ENCODE data around the gene SSBP4. TPM values are rescaled to one million over a fixed set of nuclear protein-coding genes. Genes with fewer than 3 reads are reported as not detected.

SSBP4 gene
- total RNA-seq, 6 donors from 2014 or later = 52.0 to 157 (median 84.1) TPM

DNA sequence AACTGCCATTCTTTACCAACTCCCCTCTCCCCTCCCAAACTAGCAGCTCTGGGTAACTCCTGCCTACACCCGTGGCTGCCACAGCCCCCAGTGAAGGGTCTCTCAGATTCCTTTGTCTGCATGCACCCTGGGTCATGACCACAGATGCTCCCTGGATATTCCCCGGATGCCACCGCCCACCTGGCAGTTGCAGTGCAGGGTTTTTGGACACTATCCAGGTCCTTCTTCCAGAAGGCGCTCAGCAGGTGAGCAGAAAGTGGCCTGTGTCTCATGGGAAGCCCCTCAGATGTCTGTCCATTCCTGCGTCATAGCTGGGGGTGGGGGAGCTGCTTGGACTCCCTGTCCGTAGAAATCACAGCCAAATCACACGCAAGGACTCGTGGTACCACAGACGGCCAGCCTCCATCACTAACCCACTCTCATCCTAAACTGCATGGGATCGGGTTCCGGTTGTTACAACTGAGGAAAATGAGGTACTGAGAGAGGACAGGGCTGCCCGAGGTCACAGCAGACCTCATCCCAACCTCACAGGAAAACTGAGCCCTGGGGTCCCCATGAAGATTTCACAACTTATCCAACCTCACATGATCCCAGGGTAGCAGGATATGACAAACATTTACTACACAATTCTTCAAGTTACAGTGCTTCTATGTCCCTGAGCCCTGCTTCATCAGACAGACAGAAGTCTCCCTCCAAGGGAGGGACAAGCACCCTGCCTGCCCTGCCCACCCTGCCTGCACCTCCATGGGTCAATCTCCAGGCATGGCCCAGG, 64.1 kb downstream of the SSBP4 start:
- no peak for ATAC-seq (ENCODE audit: low FRiP score in 2 of 2)
- Histone ChIP-seq H3K4me1 (peaks cover 77 to 93% (median 85%) of the 10 kb centered on the region in 4 donors), H3K9me3 (no peaks in the 10 kb centered on the region), H3K27ac (peak overlapping the region in 1 of 4 donors; percentile 0), H3K36me3 (no peaks in the 10 kb centered on the region), H3K27me3 (no peaks in the 10 kb centered on the region), H3K4me3 (no peak overlapping the region)
- DNase-seq = no peak
- 72 to 79% methylated on average over 11 to 12 of the region's 12 CpGs for WGBS, 2 donors
- no peak for TF ChIP-seq POLR2AphosphoS5 (IDR thresholded peaks at IDR 0.05)
- TF ChIP-seq EP300 (IDR thresholded peaks at IDR 0.05) = no peak
- TF ChIP-seq, protein P1, sequence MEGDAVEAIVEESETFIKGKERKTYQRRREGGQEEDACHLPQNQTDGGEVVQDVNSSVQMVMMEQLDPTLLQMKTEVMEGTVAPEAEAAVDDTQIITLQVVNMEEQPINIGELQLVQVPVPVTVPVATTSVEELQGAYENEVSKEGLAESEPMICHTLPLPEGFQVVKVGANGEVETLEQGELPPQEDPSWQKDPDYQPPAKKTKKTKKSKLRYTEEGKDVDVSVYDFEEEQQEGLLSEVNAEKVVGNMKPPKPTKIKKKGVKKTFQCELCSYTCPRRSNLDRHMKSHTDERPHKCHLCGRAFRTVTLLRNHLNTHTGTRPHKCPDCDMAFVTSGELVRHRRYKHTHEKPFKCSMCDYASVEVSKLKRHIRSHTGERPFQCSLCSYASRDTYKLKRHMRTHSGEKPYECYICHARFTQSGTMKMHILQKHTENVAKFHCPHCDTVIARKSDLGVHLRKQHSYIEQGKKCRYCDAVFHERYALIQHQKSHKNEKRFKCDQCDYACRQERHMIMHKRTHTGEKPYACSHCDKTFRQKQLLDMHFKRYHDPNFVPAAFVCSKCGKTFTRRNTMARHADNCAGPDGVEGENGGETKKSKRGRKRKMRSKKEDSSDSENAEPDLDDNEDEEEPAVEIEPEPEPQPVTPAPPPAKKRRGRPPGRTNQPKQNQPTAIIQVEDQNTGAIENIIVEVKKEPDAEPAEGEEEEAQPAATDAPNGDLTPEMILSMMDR (IDR thresholded peaks at IDR 0.05) = no peak
- peak in 1 of 4 donors; percentile 32 for TF ChIP-seq POLR2A (IDR thresholded peaks at IDR 0.05)

Small RNAs within 50 kb of the gene (small RNA-seq; reads per million reads assigned to genes)
- gene MIR3189 = 0 reads per million in 4 donors

Other genes with a start within 250 kb of the SSBP4 start
- 100 to 1,000 TPM; 228 to 764 (median 476) TPM for gene IFI30, start 245.6 kb upstream of the SSBP4 start, total RNA-seq
- gene MPV17L2, start 226.2 kb upstream of the SSBP4 start, total RNA-seq = 10 to 100 TPM; 10.7 to 18.8 (median 13.3) TPM
- 1 to 10 TPM in 5 of 6 donors, under 1 TPM in 1; 0.46 to 5.0 (median 3.4) TPM for gene RAB3A, start 215.4 kb upstream of the SSBP4 start, total RNA-seq
- 100 to 1,000 TPM in 1 of 6 donors, 10 to 100 TPM in 4, 1 to 10 TPM in 1; 6.4 to 479 (median 21.0) TPM for gene PDE4C, start 193.0 kb upstream of the SSBP4 start, total RNA-seq
- 10 to 100 TPM in 3 of 6 donors, 1 to 10 TPM in 3; 6.3 to 58.7 (median 11.7) TPM for gene IQCN, start 144.9 kb upstream of the SSBP4 start, total RNA-seq
- 1,000 to 10,000 TPM in 1 of 6 donors, 100 to 1,000 TPM in 5; 281 to 1,101 (median 639) TPM for gene JUND, start 137.8 kb upstream of the SSBP4 start, total RNA-seq
- 100 to 1,000 TPM in 4 of 6 donors, 10 to 100 TPM in 2; 39.8 to 147 (median 107) TPM for gene LSM4, start 96.3 kb upstream of the SSBP4 start, total RNA-seq
- gene PGPEP1, start 78.8 kb upstream of the SSBP4 start, total RNA-seq = 10 to 100 TPM; 15.5 to 42.8 (median 28.1) TPM
- gene GDF15, start 33.2 kb upstream of the SSBP4 start, total RNA-seq = 100 to 1,000 TPM in 2 of 6 donors, 10 to 100 TPM in 4; 42.5 to 126 (median 68.7) TPM
- 10 to 100 TPM in 4 of 6 donors, 1 to 10 TPM in 2; 4.0 to 49.4 (median 24.0) TPM for gene LRRC25, start 21.8 kb upstream of the SSBP4 start, total RNA-seq
- gene ISYNA1, start 18.7 kb downstream of the SSBP4 start, total RNA-seq = 10 to 100 TPM; 14.5 to 55.5 (median 20.0) TPM
- 10 to 100 TPM; 19.8 to 66.0 (median 22.4) TPM for gene ELL, start 102.7 kb downstream of the SSBP4 start, total RNA-seq
- gene FKBP8, start 124.2 kb downstream of the SSBP4 start, total RNA-seq = 100 to 1,000 TPM; 242 to 450 (median 284) TPM
- gene KXD1, start 138.5 kb downstream of the SSBP4 start, total RNA-seq = 100 to 1,000 TPM in 3 of 6 donors, 10 to 100 TPM in 3; 69.6 to 333 (median 103) TPM
- 100 to 1,000 TPM; 127 to 988 (median 458) TPM for gene UBA52, start 152.5 kb downstream of the SSBP4 start, total RNA-seq
- 100 to 1,000 TPM in 1 of 6 donors, 10 to 100 TPM in 5; 83.6 to 114 (median 91.6) TPM for gene REX1BD, start 169.4 kb downstream of the SSBP4 start, total RNA-seq
- 10 to 100 TPM; 15.0 to 54.8 (median 20.0) TPM for gene CRLF1, start 187.4 kb downstream of the SSBP4 start, total RNA-seq
- gene TMEM59L, start 193.5 kb downstream of the SSBP4 start, total RNA-seq = 1 to 10 TPM in 2 of 6 donors, under 1 TPM in 2, not detected in 2; 0.30 to 2.8 (median 1.0) TPM
- 10 to 100 TPM in 4 of 6 donors, 1 to 10 TPM in 2; 8.1 to 16.1 (median 12.1) TPM for gene KLHL26, start 217.6 kb downstream of the SSBP4 start, total RNA-seq